ENCODE data around the gene GSK3A.
A peak's percentile ranks its signal among the peaks of the same experiment; 100 is the strongest.

GRCh38 chr19:42255766-42256745, 13.7 kb upstream of the GSK3A start:
- TF ChIP-seq POLR2AphosphoS5 (IDR thresholded peaks at IDR 0.05; ENCODE audit: low read depth, low read length) (no peak), POLR2A (IDR thresholded peaks at IDR 0.05; ENCODE audit: low read depth, low read length) (no peak), TAF1 (IDR thresholded peaks at IDR 0.05; ENCODE audit: low read depth, low read length) (no peak), SPI1 (IDR thresholded peaks at IDR 0.05; ENCODE audit: low read depth, low read length) (0 out of 2 replicates have a peak, but pooled peaks have one; percentile 15)

Data from GM12891 (cell line).